Hematopoietic multipotent progenitor cell treated with erythropoietin and hydrocortisone succinate and interleukin-3 and kit ligand, for 8 days (in vitro differentiated cells): ENCODE data around the gene GOLPH3L.
"Not testable (repeated sequence)": the region's sequence is repeated elsewhere in the genome, so short reads cannot be mapped to it uniquely, and the experiment has no call there.

Experiments
- DNase-seq: peaks from one replicate; pipeline ENCODE4 v3.0.0-alpha.2; 2015

The GOLPH3L gene

DNA sequence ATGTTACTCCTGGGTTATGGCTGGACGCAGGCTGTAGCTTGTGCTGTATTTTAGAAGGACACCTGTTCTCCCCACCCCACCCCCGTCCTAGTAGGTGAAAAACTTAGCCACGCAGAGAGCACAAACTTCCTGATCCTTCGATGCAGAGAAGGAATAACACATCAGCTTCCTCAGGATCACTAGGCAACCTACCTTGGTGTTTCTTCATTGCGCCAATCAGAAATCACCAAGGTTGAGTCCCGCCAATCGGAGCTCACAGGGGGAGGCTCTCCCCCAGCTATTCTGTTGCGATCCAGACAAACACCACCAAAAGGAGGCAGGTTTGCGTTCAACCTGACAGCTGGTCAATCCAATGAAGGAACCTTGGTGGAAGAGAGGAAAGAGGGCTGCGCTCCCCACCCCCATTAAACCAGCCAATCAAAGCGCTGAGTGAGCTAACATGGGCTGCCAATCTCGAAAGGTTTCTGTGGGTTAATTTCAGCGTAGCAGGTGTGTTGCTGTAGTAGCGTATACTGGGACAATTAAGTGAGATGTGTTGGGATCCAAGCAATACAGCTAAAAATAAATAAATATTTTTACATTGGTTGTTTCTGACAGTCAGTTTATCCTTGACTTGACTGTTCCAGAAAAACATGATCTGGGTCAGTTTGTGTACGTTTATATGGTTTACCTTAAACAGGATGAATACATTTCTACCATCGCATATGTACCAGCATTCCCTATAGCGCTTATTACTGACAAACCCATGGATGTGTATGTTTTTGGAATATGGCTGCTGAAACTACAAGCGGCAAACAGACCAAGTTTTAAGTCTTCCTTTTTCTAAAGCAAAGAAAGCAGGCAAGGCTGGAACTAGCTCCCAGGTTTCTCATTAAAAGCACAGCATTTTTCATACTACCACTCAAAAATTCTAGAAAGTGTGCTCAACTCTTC is at the start of gene GOLPH3L:
TSS of gene GOLPH3L (minus strand) at position 160 of the 933 bp plus-strand sequence. CDS start 2,316 bp downstream, outside the sequence.
- DNase-seq: peak; percentile 100

DNA sequence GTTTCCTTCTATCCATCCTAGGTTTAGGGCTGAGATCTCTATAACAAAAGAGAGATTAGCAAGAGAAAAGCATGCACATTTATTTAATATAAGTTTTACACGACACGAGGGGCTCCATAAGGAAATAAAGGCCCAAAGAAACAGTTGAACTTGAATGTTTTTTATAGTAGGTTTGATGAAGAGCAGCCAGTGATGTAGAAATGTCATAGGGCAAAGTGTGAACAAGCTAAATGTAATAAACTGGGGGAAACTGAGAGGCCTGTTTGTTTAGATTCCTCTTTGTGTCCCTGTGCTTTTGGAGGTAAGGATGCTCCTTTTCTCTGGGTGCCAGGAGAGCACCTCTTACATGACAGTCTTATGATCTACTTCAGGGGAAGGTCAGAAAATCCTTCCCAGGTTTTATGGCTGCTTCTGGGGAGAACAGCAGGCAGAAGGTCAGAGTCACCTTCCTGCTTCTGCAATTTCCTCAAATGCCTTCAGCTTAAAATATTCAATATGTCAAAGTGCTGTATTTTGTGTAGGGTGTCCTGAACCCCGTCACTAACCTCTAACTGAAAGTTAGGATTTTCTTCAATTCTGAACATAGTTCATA is 33.3 kb upstream of the GOLPH3L start:
- no peak for DNase-seq

DNA sequence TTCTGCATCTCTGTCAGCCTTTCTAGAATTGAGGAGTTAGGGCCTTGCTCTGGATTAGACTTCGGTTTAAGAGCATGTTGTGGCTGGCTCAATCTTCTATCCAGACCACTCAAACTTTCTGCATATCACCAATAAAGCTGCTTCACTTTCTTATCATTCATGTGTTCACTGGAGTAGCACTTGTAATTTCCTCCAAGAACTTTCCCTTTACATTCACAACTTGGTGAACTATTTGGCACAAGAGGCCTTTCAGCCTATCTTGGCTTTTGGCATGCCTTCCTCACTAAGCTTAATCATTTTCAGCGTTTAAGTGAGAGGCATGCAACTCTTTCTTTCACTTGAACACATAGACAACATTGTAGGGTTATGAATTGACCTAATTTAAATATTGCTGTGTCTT is 27.4 kb upstream of the GOLPH3L start:
- no peak for DNase-seq

DNA sequence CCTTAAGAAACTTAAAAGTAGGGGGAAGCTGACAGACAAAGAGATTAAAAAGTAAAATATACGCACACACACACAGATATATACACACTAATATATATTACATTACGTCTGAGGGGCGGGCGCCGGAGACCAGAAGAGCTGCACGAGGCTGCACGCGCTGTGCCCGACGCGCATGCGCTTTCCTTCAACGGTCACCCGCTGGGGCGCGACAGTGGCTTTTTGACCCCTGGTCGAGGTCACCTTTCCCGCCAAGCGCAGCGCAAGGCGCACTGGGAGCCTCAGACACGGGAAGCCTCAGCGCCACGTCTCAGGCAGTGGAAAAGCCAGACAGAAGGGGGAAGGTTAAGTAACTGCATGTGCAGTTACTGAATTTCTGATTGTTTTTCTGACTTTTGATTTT is 23.7 kb upstream of the GOLPH3L start, which contains the start of gene HORMAD1:
TSS of gene HORMAD1 (minus strand) at position 193 of the 400 bp plus-strand sequence. CDS start 1,390 bp downstream, outside the sequence.
- DNase-seq: no peak

DNA sequence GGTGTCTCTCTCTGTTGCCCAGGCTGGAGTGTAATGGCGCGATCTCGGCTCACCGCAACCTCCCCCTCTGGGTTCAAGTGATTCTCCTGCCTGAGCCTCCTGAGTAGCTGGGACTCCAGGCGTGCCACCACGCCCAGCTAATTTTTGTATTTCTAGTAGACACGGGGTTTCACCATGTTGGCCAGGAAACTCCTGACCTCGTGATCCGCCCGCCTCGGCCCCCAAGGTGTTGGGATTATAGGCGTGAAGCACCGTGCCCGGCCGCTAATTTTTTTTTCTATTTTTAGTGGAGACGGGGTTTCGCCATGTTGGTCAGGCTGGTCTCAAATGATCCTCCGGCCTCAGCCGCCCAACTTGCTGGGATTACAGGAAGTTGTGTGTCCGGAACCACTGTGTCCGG is 23.1 kb upstream of the GOLPH3L start:
- no peak for DNase-seq

DNA sequence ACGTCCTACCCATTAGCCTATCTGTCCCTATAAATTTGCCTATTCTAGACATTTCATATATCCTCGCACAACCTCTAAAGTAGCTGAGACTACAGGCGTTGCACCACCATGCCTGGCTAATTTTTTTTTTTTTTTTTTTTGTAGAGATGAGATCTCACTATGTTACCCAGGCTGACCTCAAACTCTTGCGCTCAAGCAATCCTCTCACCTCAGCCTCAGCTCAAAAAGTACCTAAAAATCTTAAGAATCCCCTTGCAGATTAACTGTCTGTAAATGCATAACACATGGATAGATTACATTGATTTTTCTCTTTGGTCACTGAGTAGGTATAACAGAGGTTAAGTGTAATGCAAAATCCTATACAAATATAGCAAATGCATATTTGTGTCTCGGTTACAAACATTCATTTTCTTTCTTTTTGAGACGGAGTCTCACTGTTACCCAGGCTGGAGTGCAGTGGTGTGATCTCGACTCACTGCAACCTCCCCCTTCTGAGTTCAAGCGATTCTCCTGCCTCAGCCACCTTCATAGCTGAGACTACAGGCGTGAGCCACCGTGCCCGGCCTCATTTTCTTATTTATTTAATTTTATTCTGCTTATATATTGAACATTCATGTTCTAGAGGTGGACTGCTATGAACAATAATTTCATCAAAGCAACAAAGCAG is 21.4 kb upstream of the GOLPH3L start:
- DNase-seq: no peak

DNA sequence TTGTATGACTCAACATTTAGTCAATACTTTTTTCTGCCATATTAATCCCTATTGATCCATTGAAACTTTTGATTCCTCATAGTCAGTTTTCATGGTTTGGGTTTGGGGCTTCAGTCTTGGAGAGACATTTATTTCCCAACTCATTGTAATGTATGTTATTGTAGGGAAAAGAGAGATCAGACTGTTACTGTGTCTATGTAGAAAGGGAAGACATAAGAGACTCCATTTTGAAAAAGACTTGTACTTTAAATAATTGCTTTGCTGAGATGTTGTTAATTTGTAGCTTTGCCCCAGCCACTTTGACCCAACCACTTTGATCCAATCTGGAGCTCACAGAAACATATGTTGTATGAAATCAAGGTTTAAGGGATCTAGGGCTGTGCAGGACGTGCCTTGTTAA is 12.1 kb upstream of the GOLPH3L start:
- DNase-seq: not testable (repeated sequence)

DNA sequence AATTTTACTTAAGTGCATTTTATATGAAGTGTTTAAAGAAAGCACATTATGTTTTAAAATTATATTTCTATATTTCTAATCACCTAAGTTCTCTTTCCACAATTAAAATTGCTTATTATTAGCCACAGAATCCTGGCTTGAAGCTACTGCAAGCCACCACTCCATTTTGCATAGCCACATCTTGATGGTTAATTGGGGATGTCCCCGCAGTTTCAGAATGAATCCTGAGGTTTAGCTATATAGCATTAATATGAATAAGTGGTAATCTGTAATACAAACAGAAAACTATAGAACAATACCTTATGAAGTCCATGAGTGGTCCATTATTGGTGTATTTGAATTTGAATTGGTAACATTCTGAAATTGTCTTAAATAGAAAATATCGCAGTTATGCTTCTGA is 11.6 kb upstream of the GOLPH3L start:
- DNase-seq: no peak

DNA sequence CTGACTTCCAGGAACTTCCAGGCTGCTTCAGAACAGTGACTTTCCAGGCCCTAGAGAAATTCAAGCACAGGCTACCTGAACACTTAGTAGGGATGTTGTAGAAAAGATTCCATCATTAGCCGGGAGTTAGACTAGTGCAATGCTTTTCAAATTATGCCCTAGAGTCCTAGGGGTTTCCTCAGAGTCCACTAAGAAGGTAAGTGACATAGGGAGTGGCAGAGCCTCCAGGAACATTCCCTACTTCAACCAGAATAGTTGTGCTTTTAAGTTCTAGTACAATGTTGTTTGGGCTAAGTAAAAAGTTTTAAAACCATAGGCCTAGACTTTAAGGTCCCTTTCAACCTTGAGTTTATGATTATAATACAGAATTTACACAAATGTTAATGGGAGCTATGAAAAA is 9.1 kb upstream of the GOLPH3L start:
- no peak for DNase-seq

DNA sequence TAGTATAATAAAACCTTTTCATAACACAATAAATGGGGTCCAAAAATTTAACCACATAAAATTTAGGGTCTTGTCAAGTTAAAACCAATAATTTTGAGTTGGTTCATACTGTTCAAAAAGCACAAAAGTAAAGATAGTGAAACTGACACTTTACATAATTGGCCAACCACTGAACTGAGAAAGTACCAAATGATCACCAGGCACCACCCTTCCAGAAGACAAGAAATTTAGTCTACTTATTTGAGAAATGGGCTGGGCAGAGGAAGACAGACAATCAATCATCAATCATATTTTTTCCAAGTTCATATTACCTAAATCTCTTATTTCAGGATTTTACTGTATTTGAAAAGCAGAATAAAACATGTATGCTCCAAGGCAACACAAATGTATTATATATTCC is 6.5 kb upstream of the GOLPH3L start:
- no peak for DNase-seq

DNA sequence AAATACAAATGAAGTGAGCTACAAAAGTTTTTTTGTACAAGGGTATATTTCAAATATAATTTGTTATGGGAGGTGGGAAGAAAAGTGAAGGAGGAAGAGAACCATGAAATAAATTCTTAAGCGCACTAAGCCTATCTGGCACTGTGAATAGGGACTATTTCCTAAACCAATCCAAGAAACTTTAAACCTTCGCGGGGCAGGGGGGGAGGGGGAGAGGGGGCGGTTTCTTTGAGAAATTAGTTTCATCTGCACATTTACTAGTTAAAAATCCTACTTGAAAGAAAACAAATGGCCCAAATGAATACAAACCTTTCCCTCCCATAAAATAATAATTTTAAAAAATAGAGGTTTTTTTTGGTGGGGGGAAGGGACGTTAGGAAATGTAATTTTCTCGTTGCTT is 364 bp downstream of the GOLPH3L start:
- peak; percentile 23 for DNase-seq

DNA sequence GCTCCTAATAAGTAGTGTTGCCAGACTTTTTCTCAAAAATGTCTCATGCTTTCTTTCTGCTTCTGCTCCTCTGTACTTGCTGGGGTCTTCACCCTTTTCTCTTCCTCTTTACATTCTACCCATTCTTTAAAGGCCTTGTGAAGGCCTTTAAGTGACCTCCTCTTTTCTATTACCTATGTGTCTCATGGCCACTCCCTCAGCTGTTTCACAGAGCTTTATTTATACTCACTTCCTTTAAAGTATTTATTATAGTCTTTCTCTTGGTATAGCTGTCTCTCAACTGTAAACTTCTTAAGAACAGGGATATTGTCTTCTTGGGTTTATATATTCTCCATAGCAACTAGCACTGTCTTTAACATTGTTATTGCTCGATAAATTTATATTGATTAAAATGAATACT is 792 bp downstream of the GOLPH3L start:
- peak; percentile 19 for DNase-seq

DNA sequence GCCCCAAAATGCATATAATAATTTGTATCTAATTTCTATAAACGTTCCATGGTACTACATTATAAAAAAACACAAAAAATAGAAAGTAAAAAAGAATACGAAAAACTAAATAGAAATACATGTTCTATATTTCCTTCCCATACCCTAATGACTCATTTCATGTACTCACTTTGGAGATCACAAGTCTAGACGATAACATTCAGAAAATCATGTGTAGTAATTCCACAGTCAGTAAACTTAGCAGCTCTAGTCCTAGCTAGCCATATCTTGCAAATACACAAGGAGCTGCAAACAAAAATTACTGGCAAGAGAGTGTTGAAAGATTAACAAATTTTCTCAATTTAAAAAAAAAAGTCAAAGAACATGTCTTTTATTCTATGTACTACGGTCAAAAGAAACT is 1.4 kb downstream of the GOLPH3L start:
- DNase-seq: peak; percentile 24

DNA sequence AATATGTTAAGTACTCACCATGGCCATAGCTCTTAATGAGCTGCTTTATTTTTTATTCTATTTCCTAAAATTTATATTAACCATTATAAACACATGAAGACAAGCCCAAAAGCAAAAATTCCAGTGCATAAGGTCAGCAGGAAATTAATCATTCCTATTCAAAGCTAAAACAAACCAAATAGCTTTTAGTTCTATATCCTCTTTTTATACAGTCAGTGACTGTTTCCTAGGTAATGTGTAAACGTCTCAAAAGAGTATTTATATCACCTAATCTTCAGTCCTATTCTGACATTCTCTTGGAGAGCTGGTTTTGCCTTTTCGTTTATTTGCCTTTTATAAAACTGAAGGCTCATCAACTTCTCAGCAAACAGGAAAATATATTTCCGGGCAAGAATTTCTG is 4.2 kb downstream of the GOLPH3L start:
- no peak for DNase-seq

DNA sequence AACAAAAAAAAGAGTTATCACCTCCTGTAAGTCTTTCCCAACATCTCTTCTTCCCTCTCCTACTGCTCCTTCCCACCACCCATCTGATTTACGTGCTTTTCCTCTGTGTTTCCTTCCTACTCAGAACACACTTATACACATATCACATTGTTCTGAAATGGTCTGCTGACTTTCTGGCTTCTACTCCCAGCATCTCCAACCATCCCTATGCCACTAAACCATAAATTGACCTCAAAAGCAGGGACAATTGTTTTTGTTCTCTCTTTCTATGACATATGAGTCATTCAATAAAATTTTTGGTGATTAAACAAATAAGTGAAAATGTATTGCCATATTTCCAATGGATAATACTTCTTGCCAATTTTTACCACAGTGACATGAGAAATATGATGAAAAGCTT is 8.2 kb downstream of the GOLPH3L start:
- DNase-seq: no peak

DNA sequence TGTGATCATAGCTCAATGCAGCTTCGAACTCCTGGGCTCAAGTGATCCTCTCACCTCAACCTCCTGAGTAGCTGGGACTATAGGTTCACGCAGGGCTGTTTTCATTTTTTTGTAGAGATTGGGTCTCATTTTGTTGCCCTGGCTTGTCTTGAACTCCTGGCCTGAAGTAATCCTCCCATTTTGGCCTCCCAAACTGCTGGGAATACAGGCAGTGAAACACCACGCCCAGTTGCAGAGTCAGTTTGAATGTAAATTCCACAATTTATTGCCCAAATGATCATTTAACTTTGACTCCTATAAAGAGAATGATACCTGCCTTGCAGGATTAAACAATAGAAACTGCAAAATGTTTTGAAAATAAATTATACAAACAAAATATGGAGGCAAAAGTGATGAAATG is 10.7 kb downstream of the GOLPH3L start:
- no peak for DNase-seq

DNA sequence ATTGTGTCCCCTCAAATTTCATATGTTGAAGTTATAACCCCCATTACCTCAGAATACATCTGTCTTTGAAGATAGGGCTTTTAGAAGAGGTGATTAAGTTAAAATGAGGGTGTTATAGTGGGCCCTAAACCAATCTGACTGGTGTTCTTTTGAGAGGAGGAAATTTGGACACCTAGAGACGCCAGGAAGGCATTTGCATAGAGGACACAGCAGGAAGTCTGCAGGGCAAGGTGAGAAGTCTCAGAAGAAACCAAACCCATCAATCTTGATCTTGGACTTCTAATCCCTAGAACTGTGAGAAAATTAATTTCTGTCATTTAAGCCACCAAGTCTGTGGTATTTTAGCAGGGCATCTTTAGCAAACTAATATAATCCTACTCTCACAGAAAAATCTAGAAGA is 13.0 kb downstream of the GOLPH3L start:
- no peak for DNase-seq

DNA sequence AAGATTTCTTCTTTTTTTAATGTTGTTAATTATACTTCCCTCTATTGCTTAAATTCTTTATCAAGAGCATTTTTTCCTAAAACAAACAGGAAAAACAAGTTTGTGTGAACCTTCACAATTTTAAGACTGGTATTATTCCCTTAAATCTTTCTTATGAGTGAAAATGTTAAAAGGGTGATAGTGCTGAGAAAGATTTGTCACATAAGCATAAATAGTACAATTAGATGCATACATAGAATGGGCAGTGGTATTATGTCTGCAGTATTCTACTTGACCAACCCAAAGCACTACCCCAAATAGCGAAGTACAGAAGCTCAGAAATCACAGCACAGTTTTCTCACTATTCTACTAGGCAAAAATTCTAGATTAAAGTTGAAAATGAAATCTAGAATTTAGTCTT is 18.0 kb downstream of the GOLPH3L start:
- no peak for DNase-seq

DNA sequence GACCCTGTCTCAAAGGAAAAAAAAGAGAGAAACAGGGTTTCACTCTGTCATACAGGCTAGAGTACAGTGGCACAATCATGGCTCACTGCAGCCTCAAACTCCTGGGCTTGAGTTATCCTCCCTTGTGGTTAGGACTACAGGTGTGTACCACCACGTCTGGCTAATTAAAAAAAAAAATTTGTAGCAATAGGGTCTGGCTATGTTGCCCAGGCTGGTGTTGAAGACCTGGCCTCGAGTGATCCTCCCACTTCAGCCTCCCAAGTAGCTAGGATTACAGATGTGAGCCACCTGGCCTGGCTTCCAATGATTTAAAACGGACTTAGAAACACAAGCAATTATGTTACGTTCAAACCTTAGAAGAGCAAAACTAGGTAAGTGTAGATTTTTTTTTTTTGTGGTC is 22.1 kb downstream of the GOLPH3L start:
- DNase-seq: no peak

DNA sequence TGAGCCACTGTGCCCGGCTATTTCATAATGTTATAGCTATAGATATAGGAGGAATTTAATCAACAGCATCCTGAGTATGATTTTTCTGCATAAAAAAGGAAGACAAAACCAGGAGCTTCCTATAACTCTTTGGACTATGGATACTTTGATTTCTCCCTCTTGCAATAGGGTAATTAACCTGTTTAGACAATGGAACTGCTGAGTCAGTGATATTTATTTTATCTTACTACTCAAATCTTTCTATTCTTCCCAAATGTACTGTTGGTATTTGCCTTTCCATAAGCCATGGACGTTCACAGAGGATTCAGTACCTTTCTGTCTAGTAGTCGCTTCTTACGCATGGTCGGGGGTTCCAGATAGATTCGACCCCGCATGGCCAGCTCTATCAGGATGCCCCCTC is 33.6 kb downstream of the GOLPH3L start:
- DNase-seq: no peak

DNA sequence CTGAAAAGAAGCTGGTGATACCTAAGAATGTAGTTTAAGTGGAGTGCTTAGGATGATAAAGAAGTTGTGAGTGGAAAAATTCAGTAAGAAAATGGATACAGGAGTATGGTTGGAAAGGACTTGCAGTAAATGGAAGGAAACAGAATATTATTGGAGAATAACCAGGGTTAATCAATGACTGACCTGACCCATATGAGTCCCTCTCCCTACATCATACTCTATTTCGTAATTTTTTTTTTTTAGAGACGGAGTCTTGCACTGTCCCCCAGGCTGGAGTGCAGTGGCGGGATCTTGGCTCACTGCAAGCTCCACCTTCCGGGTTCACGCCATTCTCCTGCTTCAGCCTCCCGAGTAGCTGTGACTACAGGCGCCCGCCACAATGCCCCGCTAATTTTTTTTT is 34.1 kb downstream of the GOLPH3L start:
- DNase-seq: no peak

DNA sequence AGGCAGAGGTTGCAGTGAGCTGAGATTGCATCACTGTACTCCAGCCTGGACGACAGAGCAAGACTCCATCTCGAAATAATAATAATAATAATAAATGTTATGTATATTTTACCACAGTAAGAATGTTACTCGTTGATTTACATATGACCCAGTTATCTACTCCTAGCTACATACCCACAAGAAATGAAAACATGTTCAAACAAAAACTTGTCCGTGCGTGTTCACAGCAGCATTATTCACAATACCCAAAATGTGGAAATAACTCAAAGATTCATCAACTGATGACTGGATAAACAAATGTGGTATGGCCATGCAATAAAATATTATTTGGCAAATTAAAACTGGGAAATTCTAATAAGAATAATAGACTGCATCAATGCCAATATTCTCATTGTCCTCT is 35.8 kb downstream of the GOLPH3L start:
- DNase-seq: no peak

DNA sequence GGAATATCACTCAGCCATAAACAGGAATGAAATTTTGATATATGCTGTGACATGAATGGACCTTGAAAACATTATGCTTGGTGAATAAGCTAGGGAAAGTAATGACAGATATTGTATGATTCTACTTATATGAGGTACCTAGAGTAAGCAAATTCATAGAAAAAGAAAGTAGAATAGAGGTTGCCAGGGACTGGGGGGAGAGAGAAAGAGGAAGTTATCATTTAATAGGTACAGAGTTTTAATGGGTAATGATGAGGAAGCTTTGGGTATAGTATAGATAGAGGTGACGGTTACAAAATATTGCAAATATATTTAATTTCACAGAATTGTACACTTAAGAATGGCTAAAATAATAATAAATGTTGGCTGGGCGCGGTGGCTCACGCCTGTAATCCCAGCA is 36.4 kb downstream of the GOLPH3L start:
- no peak for DNase-seq

DNA sequence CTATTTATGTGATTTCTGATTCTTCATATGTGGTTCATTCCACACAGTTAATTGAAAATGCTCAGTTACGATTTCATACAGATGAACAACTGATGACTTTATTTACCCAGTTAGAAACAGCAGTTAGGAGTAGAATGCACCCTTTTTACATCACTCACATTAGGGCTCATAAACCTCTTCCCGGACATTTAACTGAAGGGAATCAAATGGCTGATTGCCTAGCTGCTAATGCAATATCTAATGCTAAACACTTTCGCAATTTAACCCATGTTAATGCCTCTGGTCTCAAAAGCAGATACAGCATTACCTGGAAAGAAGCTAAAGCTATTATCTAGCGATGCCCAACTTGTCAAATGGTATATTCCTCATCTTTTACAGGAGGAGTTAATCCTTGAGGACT is 39.9 kb downstream of the GOLPH3L start:
- DNase-seq: not testable (repeated sequence)
